Measurements from ENCODE around the gene ZAP70.

ZAP70 gene

DNA sequence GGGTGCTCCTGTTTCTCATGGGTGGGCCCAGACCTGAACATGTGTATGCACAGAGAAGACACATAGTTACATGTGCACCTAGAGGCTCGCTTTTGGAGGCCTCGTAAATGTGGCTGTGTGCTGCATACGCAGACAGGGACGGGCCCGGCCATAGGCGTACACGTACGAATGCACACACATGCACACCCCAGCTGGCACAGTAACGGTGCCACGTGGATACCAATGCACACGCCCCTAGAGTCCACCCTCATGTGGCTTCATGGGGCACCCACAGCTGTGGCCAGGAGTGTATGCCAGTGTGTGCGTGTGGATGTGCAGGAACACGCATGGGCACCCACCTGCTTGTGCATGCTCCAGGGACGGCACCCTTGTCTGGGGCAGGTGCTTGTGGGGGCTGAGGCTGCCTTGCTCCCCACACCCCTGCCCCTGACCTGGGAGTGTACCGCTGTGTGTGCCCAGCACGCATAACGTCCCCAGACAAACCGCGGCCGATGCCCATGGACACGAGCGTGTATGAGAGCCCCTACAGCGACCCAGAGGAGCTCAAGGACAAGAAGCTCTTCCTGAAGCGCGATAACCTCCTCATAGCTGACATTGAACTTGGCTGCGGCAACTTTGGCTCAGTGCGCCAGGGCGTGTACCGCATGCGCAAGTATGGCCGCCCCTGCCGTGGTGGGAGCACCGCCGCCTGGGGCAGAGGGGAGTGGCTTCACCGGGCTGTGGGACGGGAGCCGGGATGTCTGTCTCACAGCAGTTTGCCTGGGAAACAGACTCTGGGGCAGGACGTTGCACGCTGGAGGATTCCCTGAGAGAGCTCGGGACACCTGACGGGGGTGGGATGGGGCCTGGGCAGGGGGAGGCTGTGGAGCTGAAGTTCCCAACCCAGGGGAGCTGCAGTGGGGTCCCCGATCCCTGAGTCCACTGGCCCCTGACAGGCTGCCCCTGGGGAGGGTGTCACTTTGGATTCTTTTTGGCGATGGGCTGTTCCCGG is 21.0 kb downstream of the ZAP70 start:
- no peak for DNase-seq (ENCODE audit: low read depth)

DNA sequence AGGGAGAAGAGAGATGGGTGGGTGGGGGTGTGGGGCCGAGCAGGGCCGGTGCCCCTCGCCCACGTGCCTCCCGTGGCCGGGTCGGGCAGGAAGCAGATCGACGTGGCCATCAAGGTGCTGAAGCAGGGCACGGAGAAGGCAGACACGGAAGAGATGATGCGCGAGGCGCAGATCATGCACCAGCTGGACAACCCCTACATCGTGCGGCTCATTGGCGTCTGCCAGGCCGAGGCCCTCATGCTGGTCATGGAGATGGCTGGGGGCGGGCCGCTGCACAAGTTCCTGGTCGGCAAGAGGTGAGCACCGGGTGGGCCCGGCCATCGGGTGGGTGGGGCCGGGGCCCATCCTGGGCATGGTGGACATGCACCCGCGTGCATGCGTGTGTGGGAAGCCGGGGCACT is 21.8 kb downstream of the ZAP70 start:
- no peak for DNase-seq (ENCODE audit: low read depth)

DNA sequence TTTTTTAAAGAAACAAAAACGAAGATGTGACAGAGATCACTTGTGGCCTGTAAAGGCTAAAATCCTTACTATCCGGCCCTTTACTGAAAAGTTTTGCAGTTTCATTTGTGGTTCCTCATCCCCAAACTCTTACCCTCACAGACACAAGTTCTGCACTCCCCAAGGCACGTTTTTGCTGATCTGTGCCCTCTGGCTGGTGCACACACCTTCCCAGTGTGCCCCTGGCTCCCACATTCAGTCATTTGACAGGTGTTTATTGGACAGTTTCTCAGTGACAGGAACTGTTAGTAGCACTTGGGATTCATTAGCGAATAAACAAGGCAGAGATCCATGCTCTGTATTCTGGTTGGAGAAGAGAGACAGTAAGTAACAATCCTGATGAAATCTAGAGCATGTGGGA is 22.8 kb downstream of the ZAP70 start:
- no peak for DNase-seq (ENCODE audit: low read depth)

DNA sequence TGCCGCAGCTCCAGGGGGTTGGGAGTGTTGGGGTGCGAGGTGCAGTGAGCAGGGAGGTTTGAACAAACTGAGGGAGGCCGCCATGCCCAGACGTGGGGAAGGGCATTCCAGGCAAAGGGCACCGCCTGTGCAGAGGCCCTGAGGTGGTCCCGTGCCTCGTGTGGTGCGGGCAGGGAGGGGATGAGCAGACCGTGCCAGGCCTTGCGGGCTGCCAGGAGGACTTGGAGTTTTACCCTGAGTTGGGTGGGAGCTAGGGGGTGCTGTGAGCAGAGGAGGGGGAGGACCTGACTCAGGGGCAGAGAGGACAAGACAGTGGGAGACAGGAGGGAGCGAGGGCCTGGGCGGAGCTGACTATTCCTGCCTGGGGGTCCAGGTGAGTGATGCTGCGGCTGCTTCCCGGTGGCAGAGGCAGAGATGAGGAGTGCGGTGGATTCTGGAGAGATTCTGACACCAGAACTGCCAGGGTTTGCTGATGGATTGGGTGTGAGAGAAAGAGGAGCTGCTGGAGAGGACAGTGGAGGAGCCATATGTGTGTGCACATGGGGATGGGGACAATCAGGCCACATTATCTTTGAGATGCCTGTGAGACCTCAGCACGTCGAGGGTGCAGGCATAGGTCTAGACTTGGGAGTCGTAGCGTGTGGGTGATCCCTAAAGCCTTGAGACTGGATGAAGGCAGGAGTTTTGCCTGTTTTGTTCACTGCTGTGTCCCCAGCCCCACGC is 23.4 kb downstream of the ZAP70 start:
- no peak for DNase-seq (ENCODE audit: low read depth)

DNA sequence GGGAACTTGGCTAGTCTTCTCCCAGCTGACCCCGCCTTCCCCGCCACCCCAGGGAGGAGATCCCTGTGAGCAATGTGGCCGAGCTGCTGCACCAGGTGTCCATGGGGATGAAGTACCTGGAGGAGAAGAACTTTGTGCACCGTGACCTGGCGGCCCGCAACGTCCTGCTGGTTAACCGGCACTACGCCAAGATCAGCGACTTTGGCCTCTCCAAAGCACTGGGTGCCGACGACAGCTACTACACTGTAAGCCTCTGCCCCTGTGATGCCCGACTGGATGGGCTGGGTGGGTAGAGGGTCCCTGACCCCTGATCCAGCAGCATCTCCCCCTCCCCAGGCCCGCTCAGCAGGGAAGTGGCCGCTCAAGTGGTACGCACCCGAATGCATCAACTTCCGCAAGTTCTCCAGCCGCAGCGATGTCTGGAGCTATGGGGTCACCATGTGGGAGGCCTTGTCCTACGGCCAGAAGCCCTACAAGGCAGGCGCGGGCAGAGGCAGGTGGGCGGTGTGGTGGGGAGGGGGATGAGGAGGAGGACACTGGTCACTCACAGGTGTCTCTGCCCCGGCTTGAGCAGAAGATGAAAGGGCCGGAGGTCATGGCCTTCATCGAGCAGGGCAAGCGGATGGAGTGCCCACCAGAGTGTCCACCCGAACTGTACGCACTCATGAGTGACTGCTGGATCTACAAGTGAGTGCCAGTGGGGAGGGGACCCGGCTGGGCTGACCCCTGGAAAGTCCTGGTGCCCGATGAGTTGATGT is 24.2 kb downstream of the ZAP70 start:
- no peak for DNase-seq (ENCODE audit: low read depth)

DNA sequence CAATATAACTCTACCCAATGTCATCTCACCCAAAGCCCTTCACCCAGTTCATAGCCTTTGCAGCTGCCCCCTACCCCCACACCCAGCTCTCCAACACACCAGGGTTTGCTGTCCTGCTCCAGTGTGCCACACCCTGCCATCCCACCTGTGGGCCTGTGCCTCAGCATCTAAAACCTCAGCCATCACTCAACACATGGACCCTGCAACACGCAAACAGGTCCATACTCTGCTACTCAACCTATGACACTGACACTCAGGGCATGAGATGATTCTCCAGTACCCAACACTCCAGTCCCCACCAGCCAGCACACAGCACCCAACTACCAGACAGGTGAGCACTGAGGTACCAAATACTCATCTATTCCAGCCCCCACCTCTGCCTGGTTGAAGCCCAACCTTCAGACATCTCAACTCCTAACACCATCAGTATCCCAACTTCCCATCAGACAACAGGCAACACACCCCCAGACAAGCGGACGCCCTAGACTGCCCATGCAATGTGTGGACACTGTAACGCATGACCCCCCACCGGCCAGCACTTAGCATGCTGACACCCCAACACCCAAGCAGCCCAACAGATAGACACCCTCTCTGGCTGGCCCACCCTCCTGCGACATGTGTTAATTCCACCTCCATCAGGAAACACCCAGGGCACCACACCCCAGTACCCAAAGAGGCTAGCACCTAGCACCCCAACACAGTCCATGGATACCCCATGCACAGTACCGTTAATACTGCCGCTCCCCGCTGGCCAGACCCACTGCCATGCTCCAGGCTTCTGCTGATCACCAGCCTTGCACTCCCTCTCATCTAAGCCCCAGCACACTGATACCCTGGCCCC is 25.0 kb downstream of the ZAP70 start:
- no peak for DNase-seq (ENCODE audit: low read depth)

DNA sequence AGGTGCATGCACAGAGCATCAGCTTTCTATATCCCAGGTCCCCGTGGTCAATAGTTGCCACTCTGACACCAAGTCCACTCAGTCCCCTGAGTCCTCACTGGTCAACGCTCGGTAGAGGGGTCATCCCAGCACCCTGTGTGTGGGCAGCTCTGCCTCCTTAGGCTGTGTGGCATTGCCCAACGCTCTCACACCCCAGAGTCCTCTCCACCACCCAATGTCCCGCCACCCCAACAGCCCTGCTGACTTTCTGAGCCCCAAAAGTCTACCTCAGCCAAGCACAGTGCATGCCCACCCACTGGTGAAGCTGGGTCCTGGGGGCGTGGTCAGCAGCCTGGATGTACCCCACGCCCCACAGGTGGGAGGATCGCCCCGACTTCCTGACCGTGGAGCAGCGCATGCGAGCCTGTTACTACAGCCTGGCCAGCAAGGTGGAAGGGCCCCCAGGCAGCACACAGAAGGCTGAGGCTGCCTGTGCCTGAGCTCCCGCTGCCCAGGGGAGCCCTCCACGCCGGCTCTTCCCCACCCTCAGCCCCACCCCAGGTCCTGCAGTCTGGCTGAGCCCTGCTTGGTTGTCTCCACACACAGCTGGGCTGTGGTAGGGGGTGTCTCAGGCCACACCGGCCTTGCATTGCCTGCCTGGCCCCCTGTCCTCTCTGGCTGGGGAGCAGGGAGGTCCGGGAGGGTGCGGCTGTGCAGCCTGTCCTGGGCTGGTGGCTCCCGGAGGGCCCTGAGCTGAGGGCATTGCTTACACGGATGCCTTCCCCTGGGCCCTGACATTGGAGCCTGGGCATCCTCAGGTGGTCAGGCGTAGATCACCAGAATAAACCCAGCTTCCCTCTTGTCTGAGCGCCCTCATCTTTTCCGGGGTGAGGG is 25.9 kb downstream of the ZAP70 start:
- DNase-seq (ENCODE audit: low read depth) = no peak

DNA sequence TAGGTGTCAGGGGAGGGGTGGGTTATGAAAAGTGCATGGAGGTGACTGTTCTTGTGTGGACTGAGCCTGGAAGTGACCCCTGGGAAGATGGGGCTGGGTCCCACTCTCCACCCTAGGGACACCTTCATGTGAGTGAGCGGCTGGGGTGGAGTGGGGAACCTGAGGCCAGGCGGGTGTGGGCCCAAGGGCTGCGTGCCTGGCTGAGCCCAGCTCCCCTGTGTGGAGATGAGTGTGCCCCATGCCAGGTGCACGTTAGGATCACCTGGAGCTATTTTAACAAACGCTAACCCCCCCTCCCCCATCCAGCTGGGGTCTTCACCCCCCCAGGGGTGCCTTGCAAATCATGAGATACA is 26.5 kb downstream of the ZAP70 start:
- DNase-seq (ENCODE audit: low read depth) = no peak

DNA sequence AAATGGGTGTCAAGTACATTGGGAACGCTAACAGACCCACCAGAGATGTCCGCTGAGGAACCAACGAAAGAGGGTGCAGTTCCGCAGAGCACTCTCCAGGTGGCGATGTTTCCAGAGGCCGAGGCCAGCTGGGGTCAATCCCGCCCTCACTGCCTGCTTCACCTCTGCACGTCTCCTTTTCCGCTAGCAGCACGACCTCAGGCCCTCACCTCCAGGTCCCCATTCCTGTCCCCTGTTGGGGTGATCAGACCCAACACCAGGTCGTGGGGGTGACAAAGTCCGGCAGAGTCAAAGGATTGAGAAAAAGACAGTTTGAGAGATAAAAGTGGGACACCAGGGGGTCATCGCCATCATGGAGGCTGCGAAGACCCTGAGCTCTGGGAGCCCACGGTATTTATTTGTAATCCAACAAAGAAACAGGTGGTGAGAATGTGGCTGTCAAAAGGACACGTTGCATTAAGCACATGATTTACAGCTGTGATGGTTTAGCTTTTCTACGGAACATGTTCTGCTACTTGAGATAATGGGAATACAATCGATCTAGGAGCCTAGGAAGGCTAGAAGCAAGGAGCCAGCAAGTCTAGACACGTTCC is 27.3 kb downstream of the ZAP70 start:
- peak; percentile 33 for DNase-seq (ENCODE audit: low read depth)

DNA sequence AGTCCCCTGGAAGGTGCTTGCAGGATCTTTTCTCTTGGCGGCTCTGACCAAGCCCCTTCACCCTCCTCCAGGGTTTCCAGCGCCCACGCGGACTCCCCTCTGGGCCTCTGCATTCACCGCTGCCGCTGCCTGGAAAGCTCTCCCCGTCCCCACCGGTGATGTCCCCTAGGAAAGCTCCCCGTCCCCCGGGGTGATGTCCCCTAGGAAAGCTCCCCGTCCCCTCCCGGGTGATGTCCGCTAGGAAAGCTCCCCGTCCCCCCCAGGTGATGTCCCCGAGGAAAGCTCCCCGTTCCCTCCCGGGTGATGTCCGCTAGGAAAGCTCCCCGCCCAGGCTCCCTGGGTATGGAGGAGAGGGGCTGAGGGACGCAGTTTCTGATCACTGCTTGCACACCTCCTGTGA is 27.9 kb downstream of the ZAP70 start:
- no peak for DNase-seq (ENCODE audit: low read depth)

DNA sequence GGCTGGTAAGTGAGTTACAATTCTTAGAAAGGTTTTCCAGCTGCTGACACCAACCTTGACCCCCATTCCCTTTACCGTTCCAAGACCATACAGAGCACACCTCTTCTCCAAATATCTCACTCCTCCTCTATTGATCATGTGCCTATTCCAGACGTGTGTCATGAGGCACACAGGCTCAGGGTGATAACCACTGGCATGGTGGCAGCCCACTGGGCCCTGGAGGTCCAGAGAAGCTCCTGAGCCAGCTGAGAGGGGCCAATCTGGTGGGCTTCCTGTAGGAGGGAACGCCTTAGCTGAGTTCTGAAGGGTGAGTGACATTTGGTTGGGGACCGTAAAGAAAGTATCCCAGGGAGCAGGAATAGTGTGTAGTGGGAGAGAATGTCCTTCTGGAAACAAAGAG is 28.3 kb downstream of the ZAP70 start:
- no peak for DNase-seq (ENCODE audit: low read depth)

DNA sequence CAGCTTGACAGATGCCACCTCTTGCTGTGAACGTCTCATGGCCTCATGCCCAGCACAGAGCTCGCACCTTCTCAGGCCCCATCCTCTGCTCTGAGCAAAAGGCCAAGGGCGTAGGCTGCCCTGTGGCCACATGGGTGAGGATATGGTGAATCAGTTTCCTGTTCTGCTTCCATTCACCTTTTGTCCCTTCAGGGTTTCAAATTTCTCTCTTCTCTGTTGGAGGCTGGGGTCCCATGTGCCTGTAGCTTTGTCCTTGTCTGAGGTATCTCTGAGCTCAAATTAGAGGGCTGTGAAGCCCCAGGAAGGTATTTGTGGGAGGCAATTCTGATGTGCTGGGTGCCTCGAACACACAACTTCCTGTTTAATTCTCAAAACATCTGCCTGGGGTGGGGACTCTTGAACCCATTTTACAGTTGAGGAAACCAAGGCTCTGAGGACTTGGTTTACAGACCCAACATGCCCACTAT is 29.0 kb downstream of the ZAP70 start:
- DNase-seq (ENCODE audit: low read depth) = no peak

DNA sequence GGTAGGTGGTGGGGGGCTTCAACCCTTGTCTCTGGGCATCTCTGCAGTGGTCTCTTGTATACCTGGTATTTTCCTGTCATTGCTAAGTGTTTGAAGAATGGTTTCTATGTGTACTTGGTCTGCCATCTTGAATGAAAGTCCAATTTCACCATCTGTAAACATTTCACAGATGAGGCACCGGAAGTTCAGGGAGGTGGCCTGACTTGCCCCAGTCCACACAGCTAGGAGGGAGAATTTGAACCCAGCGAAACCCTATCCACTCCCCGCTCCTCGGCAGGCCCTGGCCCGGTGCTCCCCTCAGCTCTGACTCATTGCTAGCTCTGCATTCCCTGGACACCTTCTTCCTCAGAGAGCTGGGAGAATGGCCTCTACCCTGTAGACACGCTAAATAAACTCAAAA is 30.5 kb downstream of the ZAP70 start:
- DNase-seq (ENCODE audit: low read depth) = no peak

DNA sequence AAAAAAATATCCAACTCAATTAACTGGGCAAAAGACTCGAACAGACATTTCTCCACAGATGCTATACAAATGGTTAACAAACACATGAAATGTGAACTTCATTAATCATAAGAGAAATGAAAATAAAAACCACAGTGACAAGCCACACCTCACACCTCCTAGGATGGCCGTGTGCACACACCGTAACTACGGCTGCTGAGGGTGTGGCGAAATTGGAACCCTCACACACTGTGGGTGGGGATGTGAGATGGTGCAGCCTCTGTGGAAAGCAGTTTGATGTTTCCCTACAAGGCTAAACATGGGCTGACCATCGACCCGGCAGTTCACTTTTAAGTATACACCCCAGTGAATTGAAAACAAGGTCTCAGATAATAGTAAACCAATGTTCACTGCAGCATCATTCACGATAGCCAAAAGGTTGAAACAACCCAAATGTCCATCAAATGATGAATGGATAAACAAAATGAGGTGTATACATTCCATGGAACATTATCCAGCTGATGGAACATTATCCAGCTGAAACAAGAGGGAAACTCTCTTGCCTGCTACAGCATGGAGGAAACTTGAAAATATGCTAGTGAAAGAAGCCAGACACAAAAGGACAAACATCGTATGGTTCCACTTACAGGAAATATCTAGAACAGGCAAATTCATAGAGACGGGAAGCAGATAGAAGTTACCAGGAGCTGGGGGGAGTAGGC is 32.2 kb downstream of the ZAP70 start:
- no peak for DNase-seq (ENCODE audit: low read depth)

DNA sequence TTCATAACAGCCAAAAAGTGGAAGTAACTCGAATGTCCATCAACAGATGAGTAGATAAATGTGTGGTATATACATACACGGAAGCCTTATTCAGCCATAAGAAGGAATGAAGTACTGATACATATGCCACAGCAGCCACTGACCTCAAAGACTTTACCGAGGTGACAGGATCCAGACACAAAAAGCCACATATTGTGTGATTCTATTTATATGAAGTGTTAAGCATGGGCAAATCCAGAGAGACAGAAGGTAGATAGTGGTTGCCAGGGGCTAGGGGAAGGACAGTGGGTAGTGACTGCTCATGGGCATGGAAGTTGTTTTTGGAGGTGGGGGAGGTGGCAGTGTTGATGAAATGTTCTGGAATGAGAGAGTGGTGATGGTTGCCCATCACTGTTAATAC is 33.9 kb downstream of the ZAP70 start:
- no peak for DNase-seq (ENCODE audit: low read depth)

DNA sequence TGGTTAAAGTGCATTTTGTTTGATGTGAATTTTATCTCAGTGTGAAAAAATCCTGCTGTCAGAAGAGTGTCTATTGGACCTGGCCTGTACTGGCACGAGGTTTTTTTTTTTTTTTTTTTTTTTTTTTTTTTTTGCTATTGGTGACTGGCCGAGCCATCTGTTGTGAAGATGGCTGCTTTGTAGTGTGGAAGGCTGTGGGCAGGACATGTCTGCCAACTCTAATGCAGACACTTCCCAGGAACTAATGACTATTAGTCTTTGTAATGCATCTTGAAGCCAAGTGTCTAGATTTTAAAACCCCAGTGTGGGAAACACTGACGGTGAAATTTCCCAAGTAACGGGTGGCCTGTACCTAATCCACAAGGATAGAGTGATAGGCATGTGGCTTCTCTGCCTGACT is 34.3 kb downstream of the ZAP70 start:
- peak; percentile 47 for DNase-seq (ENCODE audit: low read depth)

DNA sequence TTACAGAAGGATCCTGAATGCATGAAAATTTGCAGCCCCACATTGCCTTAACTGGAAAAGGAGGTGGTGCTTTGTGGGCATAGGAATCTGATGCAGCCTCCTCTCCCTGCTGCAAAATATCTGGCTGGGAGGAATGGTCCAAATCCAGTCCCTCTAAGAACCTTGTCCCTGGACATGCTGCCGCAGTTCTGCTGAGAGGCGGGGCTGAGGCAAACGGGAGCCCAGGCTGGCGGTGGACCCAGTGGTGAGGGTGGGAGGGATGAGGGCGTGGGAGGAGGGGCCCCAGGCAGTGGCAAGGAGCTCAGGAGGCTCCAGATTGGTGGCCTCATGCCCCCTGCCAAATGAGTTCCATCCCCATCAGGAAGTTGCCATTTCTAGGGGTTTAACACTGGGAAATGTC is 36.2 kb downstream of the ZAP70 start:
- no peak for DNase-seq (ENCODE audit: low read depth)

DNA sequence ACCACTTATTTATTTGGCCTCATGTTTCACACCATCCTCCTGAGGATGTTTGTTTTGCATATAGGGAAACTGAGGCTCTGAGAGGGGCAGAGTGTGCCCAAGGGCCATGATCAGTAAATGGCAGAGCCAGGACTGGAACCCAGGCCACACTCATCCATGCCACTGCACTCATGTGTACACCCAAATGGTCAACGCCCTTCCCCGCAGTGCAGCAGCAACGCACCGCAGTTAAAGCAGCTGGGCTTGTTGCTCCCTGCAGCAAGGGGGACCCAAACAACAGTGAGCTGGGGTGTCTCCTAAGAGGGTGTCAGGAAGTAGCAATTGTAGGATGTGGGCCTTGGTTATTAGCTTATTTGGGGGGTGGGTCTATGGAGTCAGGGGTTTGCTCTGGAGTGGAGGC is 36.6 kb downstream of the ZAP70 start:
- DNase-seq (ENCODE audit: low read depth) = no peak

DNA sequence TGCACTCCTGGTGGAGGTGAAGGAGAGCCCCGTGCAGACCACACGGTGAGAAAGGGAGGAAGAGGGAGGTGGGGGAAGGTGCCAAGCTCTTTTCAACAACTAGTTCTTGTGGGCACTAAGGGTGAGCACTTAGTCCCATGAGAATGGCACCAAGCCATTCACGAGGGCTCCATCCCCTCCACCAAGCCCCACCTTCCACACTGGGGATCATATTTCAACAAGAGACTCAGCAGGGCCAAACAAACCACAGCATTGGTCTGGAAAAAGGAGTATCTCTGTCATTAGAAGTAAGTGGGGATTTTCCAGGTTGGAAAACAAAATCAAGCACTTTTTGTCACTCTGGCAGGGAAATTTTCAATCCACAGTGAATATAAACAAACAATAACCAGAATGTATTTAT is 38.4 kb downstream of the ZAP70 start:
- peak; percentile 28 for DNase-seq (ENCODE audit: low read depth)
